ENCODE measurements around the gene RPN1.

The RPN1 gene

DNA sequence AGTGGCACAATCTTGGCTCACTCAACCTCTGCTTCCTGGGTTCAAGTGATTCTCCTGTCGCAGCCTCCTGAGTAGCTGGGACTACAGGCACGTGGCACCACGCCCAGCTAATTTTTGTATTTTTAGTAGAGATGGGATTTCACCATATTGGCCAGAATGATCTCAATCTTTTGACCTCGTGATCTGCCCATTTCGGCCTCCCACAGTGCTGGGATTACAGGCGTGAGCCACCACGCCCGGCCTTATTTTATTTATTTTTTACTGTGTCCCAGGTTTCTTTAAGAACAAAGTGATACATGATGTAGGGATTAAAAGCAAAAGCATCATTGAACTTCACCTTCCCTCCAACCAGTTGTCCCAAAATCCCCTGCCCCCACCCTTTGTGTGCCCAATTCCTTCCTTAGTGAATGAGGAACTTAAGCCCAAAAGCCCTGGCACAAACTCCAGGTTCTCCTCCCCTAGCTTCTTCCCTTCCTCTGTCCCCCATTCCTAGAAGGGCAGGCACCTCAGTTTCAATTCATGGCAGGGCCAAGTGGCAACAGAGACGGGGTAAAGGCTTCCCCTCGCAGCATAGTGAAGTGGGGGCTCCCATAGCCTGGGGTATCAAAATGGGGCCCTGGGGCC, 23.7 kb upstream of the RPN1 start:
- DNase-seq: no peak
- TF ChIP-seq GATA1 (IDR thresholded peaks at IDR 0.05; ENCODE audit: low read depth, low read length) (no peak), POLR2A (IDR thresholded peaks at IDR 0.05; ENCODE audit: low read length) (no peak)

GRCh38 chr3:128667641-128668040, 17.0 kb upstream of the RPN1 start:
- TF ChIP-seq GATA1 (IDR thresholded peaks at IDR 0.05; ENCODE audit: low read depth, low read length): no peak
- no peak for TF ChIP-seq POLR2A (IDR thresholded peaks at IDR 0.05; ENCODE audit: low read length)
- DNase-seq: no peak

DNA sequence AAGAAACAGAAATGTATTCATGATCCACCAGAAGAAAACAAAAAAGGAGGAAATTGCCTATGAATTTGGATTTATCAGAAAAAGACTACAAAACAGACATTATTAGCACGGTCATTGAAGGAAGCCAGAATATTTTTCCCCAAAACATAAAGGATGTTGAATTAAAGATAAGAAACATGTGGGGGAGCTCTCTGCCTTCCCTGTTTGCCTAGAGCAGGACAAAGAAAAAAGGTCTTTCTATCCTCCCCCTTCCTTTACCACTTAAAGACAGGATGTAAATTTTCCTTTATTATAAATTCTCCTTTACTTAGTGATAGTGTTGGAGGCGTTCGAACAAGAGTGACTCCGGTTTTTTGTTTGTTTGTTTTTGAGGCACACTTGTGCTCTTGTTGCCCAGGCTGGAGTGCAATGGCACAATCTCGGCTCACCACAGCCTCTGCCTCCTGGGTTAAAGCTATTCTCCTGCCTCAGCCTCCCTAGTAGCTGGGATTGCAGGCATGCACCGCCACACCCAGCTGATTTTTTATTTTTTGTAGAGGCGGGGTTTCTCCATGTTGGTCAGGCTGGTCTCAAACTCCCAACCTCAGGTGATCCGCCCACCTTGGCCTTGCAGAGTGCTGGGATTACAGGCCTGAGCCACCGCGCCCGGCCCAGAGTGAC, 14.9 kb upstream of the RPN1 start:
- no peak for DNase-seq
- TF ChIP-seq GATA1 (IDR thresholded peaks at IDR 0.05; ENCODE audit: low read depth, low read length) (no peak), POLR2A (IDR thresholded peaks at IDR 0.05; ENCODE audit: low read length) (no peak)

DNA sequence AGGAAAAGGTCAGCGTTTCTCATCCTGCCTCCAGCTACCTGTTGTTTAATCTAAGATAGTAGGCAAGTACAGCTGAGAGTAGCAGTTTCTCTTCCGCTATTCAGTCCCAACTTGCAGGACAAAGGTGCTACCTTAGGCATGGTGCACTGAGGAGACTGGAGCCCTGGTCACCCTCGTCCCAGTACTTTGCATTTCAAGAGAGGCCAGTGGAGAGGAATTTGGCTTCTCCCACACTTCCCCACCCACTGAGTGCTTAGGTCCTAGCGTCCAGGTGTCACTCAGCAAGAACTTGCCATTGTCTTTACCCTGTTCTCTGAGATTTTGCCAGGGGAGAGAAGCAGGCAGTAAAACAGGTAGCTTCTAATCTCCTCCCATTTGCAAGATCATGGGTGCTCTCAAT, 12.5 kb upstream of the RPN1 start:
- TF ChIP-seq GATA1 (IDR thresholded peaks at IDR 0.05; ENCODE audit: low read depth, low read length) (no peak), POLR2A (IDR thresholded peaks at IDR 0.05; ENCODE audit: low read length) (no peak)
- no peak for DNase-seq

GRCh38 chr3:128655531-128655930, 4.9 kb upstream of the RPN1 start:
- DNase-seq: no peak

GRCh38 chr3:128653993-128654805, 3.6 kb upstream of the RPN1 start:
- peak; percentile 17 for TF ChIP-seq POLR2A (IDR thresholded peaks at IDR 0.05; ENCODE audit: low read length)
- peak; percentile 53 to 76 for DNase-seq

More at GRCh38 chr3:128655531-128655930, 4.9 kb upstream of the RPN1 start:
- TF ChIP-seq GATA1 (IDR thresholded peaks at IDR 0.05; ENCODE audit: low read depth, low read length) (no peak), POLR2A (IDR thresholded peaks at IDR 0.05; ENCODE audit: low read length) (no peak)

DNA sequence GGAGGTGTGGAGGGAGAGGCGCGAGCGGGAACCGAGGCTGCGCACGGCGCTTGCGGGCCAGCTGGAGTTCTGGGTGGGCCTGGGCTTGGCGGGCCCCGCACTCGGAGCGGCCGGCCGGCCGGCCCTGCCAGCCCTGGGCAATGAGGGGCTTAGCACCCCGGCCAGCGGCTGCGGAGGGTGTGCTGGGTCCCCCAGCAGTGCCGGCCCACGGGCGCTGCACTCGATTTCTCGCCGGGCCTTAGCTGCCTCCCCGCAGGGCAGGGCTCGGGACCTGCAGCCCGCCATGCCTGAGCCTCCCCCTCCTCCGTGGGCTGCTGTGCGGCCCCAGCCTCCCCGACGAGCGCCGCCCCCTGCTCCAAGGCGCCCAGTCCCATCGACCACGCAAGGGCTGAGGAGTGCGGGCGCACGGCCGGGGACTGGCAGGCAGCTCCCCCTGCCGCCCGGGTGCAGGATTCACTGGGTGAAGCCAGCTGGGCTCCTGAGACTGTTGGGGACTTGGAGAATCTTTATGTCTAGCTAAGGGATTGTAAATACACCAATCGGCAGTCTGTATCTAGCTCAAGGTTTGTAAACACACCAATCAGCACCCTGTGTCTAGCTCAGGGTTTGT, 2.9 kb upstream of the RPN1 start:
- peak; percentile 52 to 64 for DNase-seq

DNA sequence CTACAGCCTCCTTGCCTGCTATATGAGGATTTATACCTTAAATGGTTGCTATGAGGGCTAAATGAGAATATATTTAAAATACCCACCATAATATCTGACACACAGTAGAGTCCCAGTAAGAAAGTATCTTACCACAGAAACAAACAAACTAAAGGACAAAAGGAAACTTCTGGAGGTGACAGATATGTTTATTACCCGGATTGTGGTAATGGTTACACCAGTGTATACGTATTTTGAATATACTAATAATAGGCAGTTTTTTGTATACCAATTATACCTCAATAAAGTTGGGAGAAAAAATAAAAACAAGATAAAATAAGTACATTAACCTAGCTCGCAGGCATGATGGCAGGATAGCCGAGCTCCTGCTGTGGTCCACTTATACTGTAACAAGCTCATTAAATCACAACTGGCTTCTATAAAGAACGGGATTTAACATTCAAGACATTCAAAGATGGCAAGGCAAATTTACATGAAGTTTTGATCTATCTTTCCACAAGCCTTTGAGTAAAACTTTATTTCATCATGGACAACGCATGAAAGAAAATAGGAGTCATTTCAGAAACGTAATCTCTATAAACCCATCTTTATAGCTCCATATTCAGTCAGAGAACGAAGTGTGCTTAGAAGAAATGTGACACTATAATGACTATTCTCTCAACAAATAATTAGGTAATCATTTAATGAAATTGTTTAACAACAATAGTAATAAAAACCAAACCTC, 1.5 kb downstream of the RPN1 start:
- no peak for TF ChIP-seq GATA1 (IDR thresholded peaks at IDR 0.05; ENCODE audit: low read depth, low read length)
- no peak for TF ChIP-seq POLR2A (IDR thresholded peaks at IDR 0.05; ENCODE audit: low read length)
- peak in 1 of 2 experiments; percentile 53 for DNase-seq

DNA sequence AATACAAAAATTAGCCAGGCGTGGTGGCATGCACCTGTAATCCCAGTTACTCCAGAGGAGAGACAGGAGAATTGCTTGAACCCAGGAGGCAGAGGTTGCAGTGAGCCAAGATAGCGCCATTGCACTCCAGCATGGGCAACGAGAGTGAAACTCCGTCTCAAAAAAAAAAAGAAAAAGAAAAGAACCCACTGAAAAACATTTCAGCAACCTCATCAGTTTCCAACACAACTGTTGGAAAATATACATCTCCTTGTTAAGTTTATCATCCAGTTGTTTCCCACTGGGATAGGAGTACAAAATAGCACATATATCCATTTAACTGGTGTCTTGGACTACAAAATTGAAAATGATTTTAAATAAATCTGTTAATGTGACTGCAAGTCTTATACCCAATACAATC, 2.2 kb downstream of the RPN1 start:
- TF ChIP-seq GATA1 (IDR thresholded peaks at IDR 0.05; ENCODE audit: low read depth, low read length) (no peak), POLR2A (IDR thresholded peaks at IDR 0.05; ENCODE audit: low read length) (no peak)
- DNase-seq: no peak

DNA sequence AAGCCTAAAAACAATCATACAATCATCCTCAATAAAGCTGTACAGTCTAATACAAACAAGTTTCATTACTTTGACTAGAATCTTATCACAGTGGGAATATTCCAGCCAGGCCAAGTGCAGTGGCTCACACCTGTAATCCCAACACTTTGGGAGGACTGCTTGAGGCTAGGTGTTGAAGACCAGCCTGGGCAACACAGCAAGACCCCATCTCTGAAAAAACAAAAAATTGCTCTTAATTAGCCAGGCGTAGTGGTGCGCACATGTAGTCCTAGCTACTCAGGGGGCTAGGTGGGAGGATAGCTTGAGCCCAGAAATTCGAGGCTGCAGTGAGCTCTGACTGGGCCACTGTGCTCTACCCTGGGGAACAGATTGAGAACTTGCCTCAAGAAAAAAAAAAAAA, 3.3 kb downstream of the RPN1 start:
- no peak for DNase-seq
- TF ChIP-seq POLR2A (IDR thresholded peaks at IDR 0.05; ENCODE audit: low read length): no peak
- TF ChIP-seq GATA1 (IDR thresholded peaks at IDR 0.05; ENCODE audit: low read depth, low read length): no peak

DNA sequence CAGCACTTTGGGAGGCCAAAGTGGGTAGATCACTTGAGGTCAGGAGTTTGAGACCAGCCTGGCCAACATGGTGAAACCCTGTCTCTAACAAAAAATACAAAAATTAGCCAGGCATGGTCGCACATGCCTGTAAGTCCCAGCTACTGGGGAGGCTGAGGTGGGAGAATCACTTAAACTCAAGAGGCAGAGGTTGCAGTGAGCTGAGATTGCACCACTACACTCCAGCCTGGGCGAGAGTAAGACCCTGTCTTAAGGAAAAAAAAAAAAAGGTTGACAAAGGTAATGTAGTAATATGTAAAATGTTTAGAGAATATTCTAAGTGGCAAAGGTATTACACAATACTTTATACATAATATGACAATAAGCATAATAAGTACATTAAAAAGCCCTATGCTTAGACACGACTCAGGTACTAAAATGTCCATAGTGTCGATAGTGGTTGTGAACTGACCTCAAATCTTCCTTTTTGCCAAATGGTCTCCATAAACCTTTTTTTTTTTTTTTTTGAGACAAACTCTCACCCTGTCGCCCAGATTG, 16.5 kb downstream of the RPN1 start:
- no peak for DNase-seq
- TF ChIP-seq GATA1 (IDR thresholded peaks at IDR 0.05; ENCODE audit: low read depth, low read length): no peak
- no peak for TF ChIP-seq POLR2A (IDR thresholded peaks at IDR 0.05; ENCODE audit: low read length)

DNA sequence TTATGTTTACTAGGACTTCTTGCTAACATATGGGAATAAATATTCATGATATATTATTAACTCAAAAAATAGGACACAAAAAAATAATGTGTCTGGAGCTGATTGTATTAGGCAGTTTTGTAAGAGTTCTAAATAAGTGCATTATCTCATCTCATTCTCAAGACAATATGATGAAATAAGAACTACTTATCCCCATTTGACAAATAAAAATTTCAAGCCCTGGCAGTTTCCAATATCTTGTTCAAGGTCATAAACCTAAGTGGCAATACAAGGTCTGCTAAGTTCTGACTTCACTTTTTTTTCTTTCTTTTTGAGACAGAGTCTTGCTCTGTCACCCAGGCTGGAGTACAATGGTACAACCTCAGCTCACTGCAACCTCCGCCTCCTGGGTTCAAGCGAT, 18.3 kb downstream of the RPN1 start:
- DNase-seq: no peak
- TF ChIP-seq POLR2A (IDR thresholded peaks at IDR 0.05; ENCODE audit: low read length) (no peak), GATA1 (IDR thresholded peaks at IDR 0.05; ENCODE audit: low read depth, low read length) (no peak)

- no peak for TF ChIP-seq GATA1 (IDR thresholded peaks at IDR 0.05; ENCODE audit: low read depth, low read length)
- TF ChIP-seq POLR2A (IDR thresholded peaks at IDR 0.05; ENCODE audit: low read length): no peak
Measured at GRCh38 chr3:128629936-128630335, 20.7 kb downstream of the RPN1 start.

More at GRCh38 chr3:128629936-128630335, 20.7 kb downstream of the RPN1 start:
- DNase-seq: no peak
